HG03432 (cell line): ENCODE data around the gene CRB2.

ENCODE experiments used
- ATAC-seq: cut with Tn5 transposase; IDR thresholded peaks from one replicate; pipeline ENCODE4 v1.9.1; 2021; ENCODE audit warnings: mild to moderate bottlenecking, moderate library complexity; ENCODE audit not compliant: unreplicated experiment

CRB2 gene

DNA sequence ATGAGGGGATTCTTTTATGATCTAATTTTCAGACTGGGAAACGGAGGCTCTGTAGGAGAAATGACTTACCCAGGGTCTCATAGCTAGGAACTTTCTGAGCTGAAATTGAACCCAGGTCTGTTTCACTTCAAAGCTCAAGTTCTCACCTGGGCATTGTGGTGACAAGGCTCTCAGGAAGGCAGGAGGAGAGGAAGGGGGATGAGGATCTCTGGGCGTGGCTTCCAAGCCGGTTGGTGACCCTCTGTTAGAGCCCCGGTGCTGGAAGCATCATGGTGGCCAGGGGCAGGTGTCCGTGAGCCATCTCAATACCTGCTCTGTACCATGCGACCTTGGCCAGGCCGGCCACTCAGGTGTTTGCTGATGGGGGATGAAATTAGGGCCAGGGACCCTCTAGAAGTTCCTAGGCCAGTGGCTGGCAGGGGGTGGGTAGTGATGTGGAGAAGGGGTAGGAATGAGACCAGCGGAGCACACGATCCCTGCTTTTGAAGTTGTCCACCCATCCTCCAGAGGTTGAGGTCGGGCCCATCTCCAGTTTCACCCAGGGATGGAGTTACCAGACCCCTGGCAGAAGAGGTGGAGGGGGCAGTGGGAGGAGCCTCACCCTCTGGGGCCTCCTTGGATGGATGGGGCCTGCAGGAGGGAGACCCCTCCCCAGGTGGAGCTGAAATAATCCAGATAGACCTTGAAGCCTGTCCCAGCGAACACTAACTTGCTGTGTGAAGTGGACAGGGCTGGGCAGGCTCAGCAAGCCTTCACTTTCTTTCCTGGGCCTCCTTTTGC is 5.9 kb downstream of the CRB2 start:
- no peak for ATAC-seq

DNA sequence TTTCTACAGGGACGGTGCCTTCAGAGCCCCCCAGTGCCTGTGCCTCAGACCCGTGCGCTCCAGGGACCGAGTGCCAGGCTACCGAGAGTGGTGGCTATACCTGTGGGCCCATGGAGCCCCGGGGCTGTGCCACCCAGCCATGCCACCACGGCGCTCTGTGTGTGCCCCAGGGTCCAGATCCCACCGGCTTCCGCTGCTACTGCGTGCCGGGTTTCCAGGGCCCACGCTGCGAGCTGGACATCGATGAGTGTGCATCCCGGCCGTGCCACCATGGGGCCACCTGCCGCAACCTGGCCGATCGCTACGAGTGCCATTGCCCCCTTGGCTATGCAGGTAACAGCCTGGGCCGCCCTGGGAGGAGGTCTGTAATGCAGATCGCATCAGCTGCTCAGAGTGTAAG is 6.9 kb downstream of the CRB2 start:
- no peak for ATAC-seq

DNA sequence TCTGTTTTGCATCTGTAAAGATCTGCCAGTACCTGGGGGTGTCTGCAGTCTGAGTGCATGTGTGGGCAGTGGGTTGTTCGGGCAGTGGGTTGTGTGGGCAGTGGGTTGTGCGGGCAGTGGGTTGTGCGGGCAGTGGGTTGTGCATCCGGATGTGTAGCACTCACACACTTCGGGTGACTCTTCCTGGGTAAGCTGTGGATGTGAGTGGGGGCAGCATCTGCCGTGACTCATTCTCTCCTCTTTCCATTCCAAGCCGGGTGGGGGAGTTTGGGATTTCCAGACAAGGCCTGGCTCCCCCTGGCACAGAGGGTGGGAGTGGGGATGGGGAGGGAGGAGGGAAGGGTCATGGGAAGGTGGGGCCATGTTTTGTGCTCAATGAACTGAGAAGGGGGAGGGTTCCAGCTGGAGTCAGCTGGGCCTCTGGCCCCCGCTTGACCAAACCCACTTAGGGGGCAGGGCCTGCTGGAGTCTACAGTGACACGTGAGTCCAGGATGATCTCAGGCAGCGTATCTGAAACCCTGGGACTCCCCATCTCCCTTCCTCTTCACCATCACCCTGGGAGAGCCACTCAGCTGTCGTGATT is 8.3 kb downstream of the CRB2 start:
- ATAC-seq = no peak

DNA sequence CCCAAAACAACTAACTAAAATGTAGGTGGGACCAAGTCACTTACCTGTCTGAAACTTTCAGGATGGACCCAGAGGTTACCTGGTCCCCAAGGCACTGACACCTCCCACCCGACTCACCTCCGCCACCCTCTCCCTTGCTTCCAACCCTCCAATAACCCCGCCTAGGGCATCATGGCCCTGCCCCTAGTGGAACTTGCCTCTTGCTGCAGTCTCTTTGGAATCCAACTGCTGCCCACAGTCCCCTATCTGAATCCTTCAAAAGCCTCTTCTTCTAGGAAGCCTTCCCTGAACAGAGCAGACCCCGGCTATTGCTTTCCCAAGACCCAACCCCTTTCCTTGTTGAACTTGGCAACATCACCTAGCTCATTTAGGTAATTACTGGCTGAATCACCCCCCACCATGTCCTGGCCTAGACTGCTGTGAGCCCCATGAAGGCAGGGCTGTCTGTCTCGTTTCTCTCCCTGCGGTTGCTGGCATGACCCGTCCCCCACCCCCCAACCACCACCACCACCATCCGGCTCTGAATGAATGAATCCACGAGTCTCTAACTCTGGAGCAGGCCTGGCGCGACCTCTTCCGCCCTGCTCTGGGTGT is 9.4 kb downstream of the CRB2 start:
- ATAC-seq = no peak

DNA sequence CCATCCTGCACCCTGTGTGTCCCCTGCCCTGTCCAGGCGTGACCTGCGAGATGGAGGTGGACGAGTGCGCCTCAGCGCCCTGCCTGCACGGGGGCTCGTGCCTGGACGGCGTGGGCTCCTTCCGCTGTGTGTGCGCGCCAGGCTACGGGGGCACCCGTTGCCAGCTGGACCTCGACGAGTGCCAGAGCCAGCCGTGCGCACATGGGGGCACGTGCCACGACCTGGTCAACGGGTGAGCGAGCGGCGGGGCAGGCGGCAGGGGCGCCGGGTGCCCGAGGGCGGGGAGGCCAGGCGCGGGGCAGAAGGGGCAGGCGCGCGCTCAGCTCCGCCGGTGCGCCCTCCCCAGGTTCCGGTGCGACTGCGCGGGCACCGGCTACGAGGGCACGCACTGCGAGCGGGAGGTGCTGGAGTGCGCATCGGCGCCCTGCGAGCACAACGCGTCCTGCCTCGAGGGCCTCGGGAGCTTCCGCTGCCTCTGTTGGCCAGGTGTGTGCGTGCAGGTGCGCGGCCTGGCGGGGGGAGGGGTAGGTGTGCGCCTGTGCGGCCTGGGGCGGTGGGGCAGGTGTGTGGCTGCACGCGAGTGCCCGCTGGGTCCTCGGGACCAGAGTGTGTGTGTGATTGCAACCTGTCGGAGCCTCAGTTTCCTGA is 10.0 kb downstream of the CRB2 start:
- no peak for ATAC-seq

DNA sequence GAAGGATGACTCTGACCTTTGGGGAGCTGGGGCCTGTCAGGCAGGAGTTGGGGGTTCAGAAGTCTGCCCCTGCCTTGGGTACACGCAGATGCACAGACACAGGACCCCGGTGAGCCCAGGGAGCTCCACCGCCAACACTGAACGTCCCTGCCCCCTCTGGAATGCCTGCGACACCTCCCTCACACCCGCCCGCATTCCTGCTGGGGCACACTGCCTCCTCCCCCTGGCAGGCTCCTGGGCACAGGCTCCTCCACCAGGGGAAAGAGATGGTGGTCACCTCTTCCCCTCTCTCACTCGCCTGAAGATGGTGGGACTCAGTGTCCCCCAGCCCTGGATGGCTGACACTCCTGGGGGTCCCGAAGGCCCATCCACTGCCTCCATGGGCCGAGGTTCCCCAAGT is 12.0 kb downstream of the CRB2 start:
- no peak for ATAC-seq

DNA sequence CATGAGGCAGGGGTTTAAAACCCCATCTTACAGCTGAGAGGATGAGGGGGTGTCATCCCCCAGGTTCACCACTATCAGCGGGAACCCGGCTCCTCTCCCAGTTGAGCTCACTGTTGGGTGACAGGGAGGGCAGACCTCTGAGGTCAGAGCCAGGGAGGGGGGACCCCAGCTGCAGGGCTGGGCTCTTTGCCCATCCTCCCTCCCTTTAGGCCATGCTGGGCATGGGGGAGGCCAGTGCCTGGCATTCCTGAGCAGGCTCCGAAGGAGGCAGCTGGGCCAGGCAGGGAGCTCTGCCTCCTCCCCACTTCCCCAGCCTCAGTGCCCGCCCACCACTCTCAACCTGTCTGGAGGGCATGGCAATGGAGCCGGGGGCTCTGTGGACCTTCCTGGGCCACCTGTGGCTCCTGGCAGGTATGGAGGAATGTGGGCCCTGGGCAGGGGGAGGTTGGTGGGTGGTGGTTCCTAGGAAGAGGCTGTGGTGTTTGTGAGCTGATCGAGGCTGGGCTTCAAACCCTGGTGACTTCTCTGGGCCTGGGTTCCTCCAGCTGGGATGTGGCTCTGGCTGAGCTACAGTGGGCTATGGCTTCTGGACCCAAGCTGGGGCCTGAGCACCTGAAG is 12.6 kb downstream of the CRB2 start:
- ATAC-seq = no peak

DNA sequence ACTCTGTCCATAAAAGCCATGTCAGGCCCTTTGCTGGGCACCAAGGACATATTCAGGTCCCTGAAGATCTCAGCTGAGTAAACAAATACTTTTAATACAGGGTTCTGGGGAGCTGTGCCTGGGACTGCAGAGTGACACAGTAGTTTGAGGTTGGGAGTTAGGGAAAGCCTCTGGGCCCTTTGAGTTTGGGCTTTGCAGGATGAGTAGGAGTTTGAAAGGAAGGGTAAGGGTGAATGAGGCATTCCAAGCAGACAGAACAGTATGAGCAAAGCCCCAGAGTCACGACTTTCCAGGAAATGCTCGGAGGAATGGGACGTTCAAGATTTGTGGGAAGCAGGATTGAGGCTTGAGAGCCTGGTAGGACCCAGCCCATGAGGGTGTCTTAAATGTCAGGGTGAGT is 13.3 kb downstream of the CRB2 start:
- ATAC-seq = no peak

DNA sequence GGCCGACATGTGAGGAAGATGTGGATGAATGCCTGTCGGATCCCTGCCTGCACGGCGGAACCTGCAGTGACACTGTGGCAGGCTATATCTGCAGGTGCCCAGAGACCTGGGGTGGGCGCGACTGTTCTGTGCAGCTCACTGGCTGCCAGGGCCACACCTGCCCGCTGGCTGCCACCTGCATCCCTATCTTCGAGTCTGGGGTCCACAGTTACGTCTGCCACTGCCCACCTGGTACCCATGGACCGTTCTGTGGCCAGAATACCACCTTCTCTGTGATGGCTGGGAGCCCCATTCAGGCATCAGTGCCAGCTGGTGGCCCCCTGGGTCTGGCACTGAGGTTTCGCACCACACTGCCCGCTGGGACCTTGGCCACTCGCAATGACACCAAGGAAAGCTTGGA is 14.1 kb downstream of the CRB2 start:
- ATAC-seq = no peak

DNA sequence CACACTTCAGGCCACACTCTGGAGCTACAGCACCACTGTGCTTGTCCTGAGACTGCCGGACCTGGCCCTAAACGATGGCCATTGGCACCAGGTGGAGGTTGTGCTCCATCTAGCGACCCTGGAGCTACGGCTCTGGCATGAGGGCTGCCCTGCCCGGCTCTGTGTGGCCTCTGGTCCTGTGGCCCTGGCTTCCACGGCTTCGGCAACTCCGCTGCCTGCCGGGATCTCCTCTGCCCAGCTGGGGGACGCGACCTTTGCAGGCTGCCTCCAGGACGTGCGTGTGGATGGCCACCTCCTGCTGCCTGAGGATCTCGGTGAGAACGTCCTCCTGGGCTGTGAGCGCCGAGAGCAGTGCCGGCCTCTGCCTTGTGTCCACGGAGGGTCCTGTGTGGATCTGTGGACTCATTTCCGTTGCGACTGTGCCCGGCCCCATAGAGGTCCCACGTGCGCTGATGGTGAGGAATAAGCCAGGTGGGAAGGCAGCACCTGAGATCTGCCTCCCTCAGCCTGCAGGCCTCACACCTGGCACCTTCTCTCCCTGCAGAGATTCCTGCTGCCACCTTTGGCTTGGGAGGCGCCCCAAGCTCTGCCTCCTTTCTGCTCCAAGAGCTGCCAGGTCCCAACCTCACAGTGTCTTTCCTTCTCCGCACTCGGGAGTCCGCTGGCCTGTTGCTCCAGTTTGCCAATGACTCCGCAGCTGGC is 14.7 kb downstream of the CRB2 start:
- no peak for ATAC-seq

DNA sequence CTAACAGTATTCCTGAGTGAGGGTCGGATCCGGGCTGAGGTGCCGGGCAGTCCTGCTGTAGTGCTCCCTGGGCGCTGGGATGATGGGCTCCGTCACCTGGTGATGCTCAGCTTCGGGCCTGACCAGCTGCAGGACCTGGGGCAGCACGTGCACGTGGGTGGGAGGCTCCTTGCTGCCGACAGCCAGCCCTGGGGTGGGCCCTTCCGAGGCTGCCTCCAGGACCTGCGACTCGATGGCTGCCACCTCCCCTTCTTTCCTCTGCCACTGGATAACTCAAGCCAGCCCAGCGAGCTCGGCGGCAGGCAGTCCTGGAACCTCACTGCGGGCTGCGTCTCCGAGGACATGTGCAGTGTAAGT is 15.2 kb downstream of the CRB2 start:
- no peak for ATAC-seq

DNA sequence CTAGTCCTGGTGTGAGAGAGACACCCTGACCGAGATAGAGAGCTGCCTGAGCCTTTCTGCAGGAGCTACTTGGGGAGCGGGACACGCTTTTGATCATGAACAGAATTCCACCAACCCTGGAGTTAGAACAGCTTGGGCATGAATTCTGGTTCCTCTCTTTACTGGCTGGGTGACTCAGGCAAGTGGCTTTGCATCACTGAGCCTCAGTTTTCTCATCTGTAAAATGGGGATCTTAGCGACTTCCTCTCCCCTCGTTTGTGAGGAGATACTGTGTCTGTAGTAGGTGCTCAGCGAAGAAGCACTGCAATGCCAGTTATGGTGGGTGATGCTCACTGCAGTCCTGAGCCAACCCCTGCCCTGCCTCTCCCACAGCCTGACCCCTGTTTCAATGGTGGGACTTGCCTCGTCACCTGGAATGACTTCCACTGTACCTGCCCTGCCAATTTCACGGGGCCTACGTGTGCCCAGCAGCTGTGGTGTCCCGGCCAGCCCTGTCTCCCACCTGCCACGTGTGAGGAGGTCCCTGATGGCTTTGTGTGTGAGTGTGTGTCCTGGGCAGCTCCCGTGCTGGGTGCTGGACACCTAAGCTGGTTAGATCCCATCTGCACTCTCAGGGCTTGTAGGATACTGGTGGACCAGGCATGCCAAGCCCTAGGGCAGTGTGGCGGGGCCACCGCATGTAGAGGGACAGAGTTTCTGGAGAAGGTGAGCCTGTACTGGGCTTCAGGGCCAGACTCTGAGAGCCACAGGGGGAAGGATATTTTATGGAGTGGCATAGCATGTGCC is 16.0 kb downstream of the CRB2 start:
- ATAC-seq = no peak

DNA sequence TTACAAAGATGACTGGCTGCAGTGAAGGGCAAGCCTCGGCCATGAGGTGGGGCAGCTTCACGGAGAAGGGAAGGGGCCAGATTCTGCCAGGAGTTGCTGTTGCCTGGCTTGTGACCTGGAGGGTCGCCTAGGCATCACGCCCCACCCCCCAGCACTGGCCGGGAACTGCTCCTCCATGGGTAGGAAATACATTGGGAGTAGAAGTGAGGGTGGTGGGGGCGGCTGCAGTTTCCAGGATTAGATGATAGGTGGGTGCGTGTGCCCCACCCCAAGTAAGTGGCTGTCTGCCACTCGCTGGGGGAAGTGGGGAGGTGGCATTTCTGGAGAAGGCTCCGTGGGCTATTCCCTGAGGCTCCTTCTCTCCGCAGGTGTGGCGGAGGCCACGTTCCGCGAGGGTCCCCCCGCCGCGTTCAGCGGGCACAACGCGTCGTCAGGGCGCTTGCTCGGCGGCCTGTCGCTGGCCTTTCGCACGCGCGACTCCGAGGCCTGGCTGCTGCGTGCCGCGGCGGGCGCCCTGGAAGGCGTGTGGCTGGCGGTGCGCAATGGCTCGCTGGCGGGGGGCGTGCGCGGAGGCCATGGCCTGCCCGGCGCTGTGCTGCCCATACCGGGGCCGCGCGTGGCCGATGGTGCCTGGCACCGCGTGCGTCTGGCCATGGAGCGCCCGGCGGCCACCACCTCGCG is 16.9 kb downstream of the CRB2 start:
- no peak for ATAC-seq

DNA sequence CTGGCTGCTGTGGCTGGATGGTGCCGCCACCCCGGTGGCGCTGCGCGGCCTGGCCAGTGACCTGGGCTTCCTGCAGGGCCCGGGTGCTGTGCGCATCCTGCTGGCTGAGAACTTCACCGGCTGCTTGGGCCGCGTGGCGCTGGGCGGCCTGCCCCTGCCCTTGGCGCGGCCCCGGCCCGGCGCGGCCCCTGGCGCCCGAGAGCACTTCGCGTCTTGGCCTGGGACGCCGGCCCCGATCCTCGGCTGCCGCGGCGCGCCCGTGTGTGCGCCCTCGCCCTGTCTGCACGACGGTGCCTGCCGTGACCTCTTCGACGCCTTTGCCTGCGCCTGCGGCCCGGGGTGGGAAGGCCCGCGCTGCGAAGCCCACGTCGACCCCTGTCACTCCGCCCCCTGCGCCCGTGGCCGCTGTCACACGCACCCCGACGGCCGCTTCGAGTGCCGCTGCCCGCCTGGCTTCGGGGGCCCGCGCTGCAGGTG is 17.5 kb downstream of the CRB2 start:
- no peak for ATAC-seq

DNA sequence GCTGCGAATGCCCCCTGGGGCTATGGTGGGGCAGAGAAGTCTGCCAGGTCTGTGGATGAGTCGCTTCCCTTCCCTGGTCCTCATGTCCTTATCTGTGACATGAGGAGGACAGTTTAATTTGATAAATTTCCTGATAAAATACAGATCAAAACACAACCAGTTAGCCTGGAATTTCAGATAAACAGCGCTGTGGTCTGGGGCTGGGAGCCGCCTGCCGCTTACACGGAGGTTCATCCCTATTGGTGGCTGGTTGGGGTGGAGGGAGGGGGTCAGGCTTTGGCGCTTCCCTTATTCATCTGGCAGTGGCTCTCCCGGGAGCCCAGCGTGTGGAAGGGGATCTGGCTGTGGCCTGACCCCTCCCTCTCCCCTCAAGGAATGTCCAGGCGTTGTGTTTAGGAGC is 17.9 kb downstream of the CRB2 start:
- ATAC-seq = no peak

DNA sequence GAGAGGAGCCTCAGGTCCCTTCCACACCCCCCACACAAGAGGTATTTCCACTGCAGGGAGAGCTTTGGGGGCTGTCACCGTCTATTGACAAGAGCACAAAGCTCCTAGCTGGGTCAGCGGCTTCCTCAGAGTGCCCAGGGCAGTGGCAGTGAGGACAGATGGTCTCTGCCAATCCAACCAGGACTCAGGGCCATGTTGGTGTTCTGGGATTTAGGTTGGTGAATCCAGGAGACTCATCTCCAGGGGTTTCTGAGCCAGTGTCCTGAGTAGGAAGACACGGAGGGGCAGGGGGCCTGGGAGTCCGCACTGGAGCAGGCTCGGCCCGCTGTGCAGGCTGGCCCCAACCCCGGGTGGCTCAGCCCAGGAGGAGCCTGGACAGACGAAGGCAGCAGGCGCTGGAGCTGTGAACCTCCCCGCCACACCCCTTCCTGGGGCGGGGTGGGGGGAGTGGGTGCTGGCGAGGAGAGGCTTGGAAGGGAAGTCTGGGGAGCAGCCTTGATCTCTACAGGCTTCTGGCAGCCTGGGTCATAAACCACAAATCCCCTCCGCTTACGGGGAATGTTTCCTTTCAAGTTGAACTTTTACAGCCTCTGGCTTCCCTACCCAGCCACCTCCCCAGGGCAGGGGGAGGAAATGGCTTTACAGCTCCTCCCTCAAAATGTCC is 19.6 kb downstream of the CRB2 start:
- ATAC-seq = no peak

DNA sequence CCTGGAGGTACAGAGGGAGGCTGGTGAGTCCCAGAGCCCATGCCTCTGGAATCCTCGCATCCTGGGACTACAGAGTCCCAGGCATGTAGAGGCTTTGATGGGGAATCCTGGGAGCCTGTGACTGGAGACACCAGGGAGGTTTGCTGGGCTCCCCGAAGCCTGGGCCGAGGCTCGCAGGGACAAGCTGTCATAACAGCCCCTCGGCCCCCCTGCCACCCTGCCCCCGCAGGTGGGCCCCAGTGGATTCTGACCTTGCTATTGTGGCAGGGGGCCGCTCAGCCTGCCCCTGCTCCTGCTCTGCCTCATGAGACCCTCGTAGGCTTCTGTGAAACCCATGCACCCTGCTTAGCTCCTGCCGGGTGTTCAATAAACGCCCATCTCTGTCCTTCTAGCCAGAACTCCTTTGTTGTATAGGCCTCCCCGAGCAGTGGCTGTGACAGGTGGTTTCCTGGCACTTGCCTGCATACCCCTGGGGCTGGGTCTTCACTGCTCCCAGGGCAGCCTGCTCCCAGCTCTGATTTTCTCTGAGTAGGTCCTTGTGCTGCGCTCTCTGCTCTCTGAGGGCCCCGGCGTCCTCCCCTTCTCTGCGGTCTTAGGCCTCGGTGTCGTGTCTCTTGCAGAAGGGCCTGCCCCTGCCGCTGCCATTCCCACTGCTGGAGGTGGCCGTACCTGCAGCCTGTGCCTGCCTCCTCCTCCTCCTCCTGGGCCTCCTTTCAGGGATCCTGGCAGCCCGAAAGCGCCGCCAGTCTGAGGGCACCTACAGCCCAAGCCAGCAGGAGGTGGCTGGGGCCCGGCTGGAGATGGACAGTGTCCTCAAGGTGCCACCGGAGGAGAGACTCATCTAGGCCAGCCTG is 20.4 kb downstream of the CRB2 start:
- no peak for ATAC-seq
